Prostate gland (tissue), 2 donors: ENCODE measurements around the gene FLVCR2. TPM values are rescaled to one million over a fixed set of nuclear protein-coding genes. Genes with fewer than 3 reads are reported as not detected.
A peak's percentile ranks its signal among the peaks of the same experiment; 100 is the strongest.

Experiments used
- DNase-seq: peaks from one replicate; pipeline ENCODE4 v3.0.0-alpha.2; 2019; ENCODE audit warnings: low spot score
- H3K27ac ChIP-seq, 2 donors: fragments of 200-600 bp; sonication (generic); 2 replicates each; pipeline ENCODE4 v1.5.1; 2017 to 2019
- H3K27me3 ChIP-seq: fragments of 200-600 bp; sonication (generic); replicated peaks from 2 replicates; pipeline ENCODE4 v1.5.1; 2019; ENCODE audit not compliant: insufficient read depth
- H3K36me3 ChIP-seq, 2 donors: fragments of 200-600 bp; sonication (generic); 1 replicate in 1 of 2; 2 replicates in 1 of 2; pipeline versions ENCODE4 v1.5.1 to v1.8.1; 2017 to 2019
- H3K4me1 ChIP-seq: fragments of 200-600 bp; sonication (generic); replicated peaks from 2 replicates; pipeline ENCODE4 v1.5.1; 2019
- H3K4me3 ChIP-seq, 2 donors: fragments of 200-600 bp; sonication (generic); 2 replicates each; pipeline ENCODE4 v1.5.1; 2017 to 2019
- H3K9me3 ChIP-seq: fragments of 200-600 bp; sonication (generic); 2 replicates; pipeline ENCODE4 v1.5.1; 2017
- POLR2A ChIP-seq: fragments of 450-650 bp; IDR thresholded peaks from one replicate; pipeline ENCODE4 v1.6.1; 2016; ENCODE audit warnings: antibody characterized with exemption, mild to moderate bottlenecking
- POLR2AphosphoS5 ChIP-seq: sonication (generic); formaldehyde crosslinking; IDR thresholded peaks from one replicate; pipeline ENCODE4 v1.6.1; 2017; ENCODE audit warnings: antibody characterized with exemption
- WGBS: methylation state at CpG from one replicate; pipeline ENCODE4 v1.1.5; 2018; 5-methylcytosine and 5-hydroxymethylcytosine counted together
- intact Hi-C: fragments of 100-400 bp; cut with DNase I; formaldehyde crosslinking; loops from one replicate; pipeline ENCODE4 v1.14.2; 2022
- total RNA-seq, 2 donors: library from RNA; depleted of rRNA; stranded (reverse); fragments of >200 nt; gene quantifications; one replicate each; pipeline ENCODE4 v1.1.0, GENCODE V29; 2016
- TF ChIP-seq, protein P1 (sequence below), 4 experiments: fragments of 200-600 bp in 2 of 4; fragments of 450-650 bp in 2 of 4; sonication (generic) in 2 of 4; IDR thresholded peaks; 1 replicate in 3 of 4; 2 replicates in 1 of 4; pipeline ENCODE4 v1.5.1; 2016 to 2019; ENCODE audit warnings: antibody characterized with exemption in 4 of 4, mild to moderate bottlenecking in 2 of 4, moderate library complexity in 2 of 4

Gene FLVCR2
- total RNA-seq, 2 donors from 2014 or later, result 3.1 to 22.2 TPM

- Histone ChIP-seq H3K9me3 (no peaks in the 10 kb centered on the region), H3K27ac (no peak overlapping the region)
- 92% methylated on average over 3 of the region's 3 CpGs for WGBS
These were observed 50.4 kb downstream of the FLVCR2 start for GRCh38 chr14:75628816-75629215.

GRCh38 chr14:75630695-75631452, 52.5 kb downstream of the FLVCR2 start:
- 84% methylated on average over 6 of the region's 6 CpGs for WGBS
- Histone ChIP-seq H3K27ac (no peak overlapping the region), H3K4me3 (no peak overlapping the region), H3K27me3 (no peaks in the 10 kb centered on the region), H3K36me3 (no peaks in the 10 kb centered on the region), H3K9me3 (no peaks in the 10 kb centered on the region), H3K4me1 (no peaks in the 10 kb centered on the region)
- DNase-seq, result no peak
- TF ChIP-seq, protein P1, sequence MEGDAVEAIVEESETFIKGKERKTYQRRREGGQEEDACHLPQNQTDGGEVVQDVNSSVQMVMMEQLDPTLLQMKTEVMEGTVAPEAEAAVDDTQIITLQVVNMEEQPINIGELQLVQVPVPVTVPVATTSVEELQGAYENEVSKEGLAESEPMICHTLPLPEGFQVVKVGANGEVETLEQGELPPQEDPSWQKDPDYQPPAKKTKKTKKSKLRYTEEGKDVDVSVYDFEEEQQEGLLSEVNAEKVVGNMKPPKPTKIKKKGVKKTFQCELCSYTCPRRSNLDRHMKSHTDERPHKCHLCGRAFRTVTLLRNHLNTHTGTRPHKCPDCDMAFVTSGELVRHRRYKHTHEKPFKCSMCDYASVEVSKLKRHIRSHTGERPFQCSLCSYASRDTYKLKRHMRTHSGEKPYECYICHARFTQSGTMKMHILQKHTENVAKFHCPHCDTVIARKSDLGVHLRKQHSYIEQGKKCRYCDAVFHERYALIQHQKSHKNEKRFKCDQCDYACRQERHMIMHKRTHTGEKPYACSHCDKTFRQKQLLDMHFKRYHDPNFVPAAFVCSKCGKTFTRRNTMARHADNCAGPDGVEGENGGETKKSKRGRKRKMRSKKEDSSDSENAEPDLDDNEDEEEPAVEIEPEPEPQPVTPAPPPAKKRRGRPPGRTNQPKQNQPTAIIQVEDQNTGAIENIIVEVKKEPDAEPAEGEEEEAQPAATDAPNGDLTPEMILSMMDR (IDR thresholded peaks at IDR 0.05), result no peak
- TF ChIP-seq POLR2A (no peak), POLR2AphosphoS5 (no peak)
- intact Hi-C loops, result no loop called here

More at GRCh38 chr14:75628816-75629215, 50.4 kb downstream of the FLVCR2 start:
- no peaks in the 10 kb centered on the region for H3K36me3 ChIP-seq
- H3K4me3 ChIP-seq, result no peak overlapping the region
- DNase-seq, result no peak
- TF ChIP-seq POLR2AphosphoS5 (no peak), POLR2A (no peak)
- TF ChIP-seq, protein P1 (IDR thresholded peaks at IDR 0.05), result no peak
- H3K27me3 ChIP-seq, result no peaks in the 10 kb centered on the region
- no peaks in the 10 kb centered on the region for H3K4me1 ChIP-seq
- intact Hi-C loops, result no loop called here

DNA sequence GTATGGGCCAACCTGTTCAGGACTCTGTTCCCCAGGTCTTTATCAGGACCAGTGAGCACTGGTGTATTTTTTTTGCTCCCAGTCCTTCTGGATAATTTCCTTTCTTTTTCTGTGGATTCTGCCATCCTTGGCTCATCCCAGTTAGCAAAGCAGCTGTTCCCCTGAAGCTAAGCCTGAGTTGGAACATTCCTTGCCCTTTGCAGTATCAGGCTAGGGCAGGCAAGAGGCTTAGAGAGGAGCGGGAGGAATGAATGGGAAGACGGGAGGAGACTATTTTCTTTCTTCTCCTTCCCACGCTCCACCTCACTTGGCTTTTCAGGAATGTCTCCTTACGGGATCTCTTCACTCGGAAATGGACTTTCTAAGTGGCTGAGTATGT, 53.0 kb downstream of the FLVCR2 start:
- H3K27me3 ChIP-seq, result no peaks in the 10 kb centered on the region
- no peak for DNase-seq
- H3K9me3 ChIP-seq, result no peaks in the 10 kb centered on the region
- H3K27ac ChIP-seq, result no peak overlapping the region
- H3K4me1 ChIP-seq, result no peaks in the 10 kb centered on the region
- no peak overlapping the region for H3K4me3 ChIP-seq
- TF ChIP-seq POLR2AphosphoS5 (no peak), POLR2A (no peak)
- TF ChIP-seq, protein P1 (IDR thresholded peaks at IDR 0.05), result no peak
- intact Hi-C loops, result no loop called here
- 69% methylated on average over 5 of the region's 5 CpGs for WGBS
- H3K36me3 ChIP-seq, result no peaks in the 10 kb centered on the region

GRCh38 chr14:75634848-75635247, 56.4 kb downstream of the FLVCR2 start:
- WGBS, result 74% methylated on average over 5 of the region's 5 CpGs
- Histone ChIP-seq H3K27me3 (no peaks in the 10 kb centered on the region), H3K9me3 (no peaks in the 10 kb centered on the region), H3K4me3 (no peak overlapping the region), H3K36me3 (no peaks in the 10 kb centered on the region), H3K27ac (no peak overlapping the region), H3K4me1 (no peaks in the 10 kb centered on the region)
- intact Hi-C loops, result no loop called here
- TF ChIP-seq, protein P1 (IDR thresholded peaks at IDR 0.05), result no peak
- peak; percentile 44 for TF ChIP-seq POLR2AphosphoS5
- TF ChIP-seq POLR2A, result no peak
- peak; percentile 21 for DNase-seq

- no peak for DNase-seq
- no peaks in the 10 kb centered on the region for H3K27me3 ChIP-seq
- no peak overlapping the region for H3K27ac ChIP-seq
- H3K9me3 ChIP-seq, result no peaks in the 10 kb centered on the region
- intact Hi-C loops, result no loop called here
- no peaks in the 10 kb centered on the region for H3K4me1 ChIP-seq
- TF ChIP-seq POLR2AphosphoS5, result no peak
- TF ChIP-seq POLR2A, result no peak
- TF ChIP-seq, protein P1 (IDR thresholded peaks at IDR 0.05), result no peak
- no peaks in the 10 kb centered on the region for H3K36me3 ChIP-seq
- H3K4me3 ChIP-seq, result no peak overlapping the region
- 61% methylated on average over 13 of the region's 13 CpGs for WGBS
These were observed 57.8 kb downstream of the FLVCR2 start for GRCh38 chr14:75636100-75636692.
